Lower leg skin (tissue), 4 donors: Measurements from ENCODE around the gene BCAR1. TPM values are rescaled to one million over a fixed set of nuclear protein-coding genes. Genes with fewer than 3 reads are reported as not detected.

Experiments used
- DNase-seq, 2 donors: peaks; one replicate each; pipeline ENCODE4 v3.0.0-alpha.2; 2019; ENCODE audit warnings: low spot score in 2 of 2
- H3K4me3 ChIP-seq: fragments of 200-600 bp; sonication (generic); 2 replicates; pipeline ENCODE4 v1.5.1; 2017; ENCODE audit warnings: mild to moderate bottlenecking, low read depth; ENCODE audit not compliant: poor library complexity, severe bottlenecking
- POLR2A ChIP-seq, 2 donors: fragments of 450-650 bp; IDR thresholded peaks; one replicate each; pipeline ENCODE4 v1.6.1; 2016 to 2017; ENCODE audit warnings: antibody characterized with exemption in 2 of 2, mild to moderate bottlenecking in 1 of 2, moderate library complexity in 1 of 2
- WGBS, 2 donors: methylation state at CpG; one replicate each; pipeline ENCODE4 v1.1.5; 2018; 5-methylcytosine and 5-hydroxymethylcytosine counted together
- intact Hi-C: fragments of 100-400 bp; cut with DNase I; formaldehyde crosslinking; loops from one replicate; pipeline ENCODE4 v1.15.0; 2023; ENCODE audit warnings: low total_unique reads
- total RNA-seq, 4 donors: library from RNA; depleted of rRNA; stranded (reverse); fragments of >200 nt; gene quantifications; one replicate each; pipeline ENCODE4 v1.1.0, GENCODE V29; 2016
- TF ChIP-seq, protein P1 (sequence below), 3 donors: fragments of 450-650 bp; IDR thresholded peaks; one replicate each; pipeline ENCODE4 v1.5.1; 2016; ENCODE audit warnings: antibody characterized with exemption in 3 of 3, mild to moderate bottlenecking in 3 of 3, moderate library complexity in 2 of 3

Gene BCAR1
- total RNA-seq, 4 donors from 2014 or later, result 16.4 to 38.1 (median 28.8) TPM

DNA sequence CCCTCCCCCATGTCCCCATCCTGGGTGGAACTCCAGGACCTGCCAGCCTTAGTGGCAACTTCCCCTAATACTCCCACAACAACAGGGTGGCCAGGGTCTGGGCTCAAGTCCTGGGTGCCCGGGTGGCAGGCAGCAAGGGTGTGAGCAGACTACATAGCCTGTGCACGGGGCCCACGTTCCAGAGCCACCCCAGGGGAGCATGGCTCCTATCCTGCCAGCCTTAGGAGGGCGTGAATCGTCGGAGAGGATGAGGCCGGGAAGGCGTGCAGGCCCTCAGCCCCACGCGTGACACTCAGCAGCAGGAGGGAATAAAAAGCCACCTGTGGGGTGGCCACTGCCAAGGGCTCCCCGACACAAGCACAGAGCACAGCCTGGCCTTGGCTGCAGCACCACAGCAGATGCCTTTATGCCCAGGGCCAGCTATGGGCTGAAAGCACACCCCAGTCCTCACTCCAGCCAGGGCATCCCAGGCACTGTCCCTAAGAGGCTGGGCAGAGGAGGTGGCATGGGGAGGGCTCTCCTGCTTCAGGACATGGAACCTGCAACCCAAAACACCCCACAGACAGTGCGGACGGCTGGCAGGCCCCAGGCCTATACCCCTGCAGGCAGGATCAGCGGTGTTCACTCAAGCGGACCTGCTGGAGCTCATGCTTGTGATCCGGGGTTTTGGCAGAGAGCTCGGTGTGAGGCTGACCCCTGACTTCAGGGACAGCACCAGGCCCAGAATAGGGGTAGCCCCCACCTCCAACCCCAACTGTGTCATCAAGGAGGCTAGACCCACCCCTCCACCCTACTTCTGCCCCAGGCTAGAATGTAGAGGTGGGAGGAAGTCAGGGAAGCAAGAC is 2.7 kb downstream of the BCAR1 start:
- WGBS, 2 donors, result 55 to 60% methylated on average over 13 to 15 of the region's 17 CpGs
- intact Hi-C loops, result no loop called here
- no peak for TF ChIP-seq POLR2A (IDR thresholded peaks at IDR 0.05)
- TF ChIP-seq, protein P1, sequence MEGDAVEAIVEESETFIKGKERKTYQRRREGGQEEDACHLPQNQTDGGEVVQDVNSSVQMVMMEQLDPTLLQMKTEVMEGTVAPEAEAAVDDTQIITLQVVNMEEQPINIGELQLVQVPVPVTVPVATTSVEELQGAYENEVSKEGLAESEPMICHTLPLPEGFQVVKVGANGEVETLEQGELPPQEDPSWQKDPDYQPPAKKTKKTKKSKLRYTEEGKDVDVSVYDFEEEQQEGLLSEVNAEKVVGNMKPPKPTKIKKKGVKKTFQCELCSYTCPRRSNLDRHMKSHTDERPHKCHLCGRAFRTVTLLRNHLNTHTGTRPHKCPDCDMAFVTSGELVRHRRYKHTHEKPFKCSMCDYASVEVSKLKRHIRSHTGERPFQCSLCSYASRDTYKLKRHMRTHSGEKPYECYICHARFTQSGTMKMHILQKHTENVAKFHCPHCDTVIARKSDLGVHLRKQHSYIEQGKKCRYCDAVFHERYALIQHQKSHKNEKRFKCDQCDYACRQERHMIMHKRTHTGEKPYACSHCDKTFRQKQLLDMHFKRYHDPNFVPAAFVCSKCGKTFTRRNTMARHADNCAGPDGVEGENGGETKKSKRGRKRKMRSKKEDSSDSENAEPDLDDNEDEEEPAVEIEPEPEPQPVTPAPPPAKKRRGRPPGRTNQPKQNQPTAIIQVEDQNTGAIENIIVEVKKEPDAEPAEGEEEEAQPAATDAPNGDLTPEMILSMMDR (IDR thresholded peaks at IDR 0.05), result no peak
- DNase-seq, result no peak
- H3K4me3 ChIP-seq, result no peak overlapping the region

DNA sequence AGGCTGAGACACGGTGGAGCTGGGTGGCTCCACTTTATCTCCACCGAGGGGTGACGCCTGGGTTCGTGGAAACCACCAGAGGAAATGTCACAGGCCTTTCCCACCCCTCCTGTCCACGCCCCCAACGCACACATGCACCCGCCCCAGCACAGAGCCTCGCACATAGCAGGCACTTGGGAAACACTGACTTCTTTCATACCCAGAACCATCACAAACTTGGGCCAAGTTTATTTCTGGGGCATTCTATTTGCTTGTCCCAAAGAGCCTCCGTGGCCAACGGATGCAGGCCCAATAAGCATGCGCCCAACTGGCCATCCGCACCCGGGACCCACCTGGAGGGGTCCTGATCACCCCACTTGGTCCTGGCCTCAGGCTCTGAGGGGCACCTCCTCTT is 3.3 kb downstream of the BCAR1 start:
- 56 to 59% methylated on average over 13 of the region's 13 CpGs for WGBS, 2 donors
- TF ChIP-seq, protein P1 (IDR thresholded peaks at IDR 0.05), result no peak
- TF ChIP-seq POLR2A (IDR thresholded peaks at IDR 0.05), result no peak
- H3K4me3 ChIP-seq, result no peak overlapping the region
- intact Hi-C loops, result no loop called here
- DNase-seq, result no peak

DNA sequence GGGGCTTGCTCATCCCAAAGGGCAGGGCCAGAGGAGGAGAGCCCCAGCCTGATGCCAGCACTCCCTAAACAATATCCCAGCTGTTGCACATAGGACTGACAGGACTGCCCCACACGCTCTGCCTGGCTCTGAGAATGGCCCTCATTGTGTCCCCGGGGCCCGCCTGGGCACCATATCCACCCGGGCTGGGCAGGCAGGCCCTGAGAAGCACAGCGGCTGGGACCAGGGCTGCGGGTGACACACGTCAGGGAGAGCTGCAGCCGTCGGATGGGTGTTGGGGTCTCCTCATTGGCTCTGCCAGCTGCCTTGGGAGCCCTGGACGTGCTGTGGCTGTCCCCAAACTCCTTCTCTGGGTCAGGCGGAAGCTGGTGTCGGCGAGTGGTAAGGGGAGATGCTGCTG is 4.2 kb downstream of the BCAR1 start:
- TF ChIP-seq POLR2A (IDR thresholded peaks at IDR 0.05), result no peak
- TF ChIP-seq, protein P1 (IDR thresholded peaks at IDR 0.05), result no peak
- H3K4me3 ChIP-seq, result no peak overlapping the region
- 81% methylated on average over 13 of the region's 13 CpGs for WGBS, 2 donors
- intact Hi-C loops, result no loop called here
- DNase-seq, result no peak

DNA sequence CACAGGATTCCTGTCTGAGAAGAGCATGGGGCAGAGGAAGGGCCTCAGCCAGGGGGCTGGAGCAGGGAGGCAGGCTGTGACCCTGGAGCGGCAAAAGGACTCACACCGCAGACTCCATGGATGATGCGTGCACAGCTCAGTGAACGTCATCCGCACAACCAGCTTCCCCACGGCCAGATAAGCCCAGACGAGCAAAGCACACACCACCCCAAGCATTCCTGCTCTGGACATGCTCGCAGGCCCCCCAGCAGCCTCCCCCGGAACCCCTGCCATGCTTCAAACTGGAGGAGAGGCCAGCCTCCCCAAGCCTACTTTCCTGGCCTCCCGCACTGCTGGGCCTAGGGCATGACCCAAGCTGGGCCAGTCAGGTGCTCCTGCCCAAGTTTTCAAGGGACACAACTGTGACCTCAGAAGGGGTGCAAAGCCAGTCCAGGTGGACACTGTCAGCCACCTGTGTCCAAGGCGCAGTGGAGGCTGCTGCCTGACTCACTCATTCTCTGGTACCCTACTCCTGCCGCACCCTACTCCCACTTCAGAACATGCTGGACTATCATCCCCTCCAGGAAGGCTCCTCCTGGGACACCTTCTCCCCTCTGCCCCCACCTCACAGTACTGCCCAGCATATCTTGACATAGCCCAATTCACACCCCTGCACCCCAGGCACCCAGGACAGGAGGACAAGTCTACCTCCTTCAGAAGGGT is 4.8 kb downstream of the BCAR1 start:
- WGBS, 2 donors, result 89 to 94% methylated on average over 10 to 12 of the region's 12 CpGs
- H3K4me3 ChIP-seq, result no peak overlapping the region
- DNase-seq, result no peak
- TF ChIP-seq POLR2A (IDR thresholded peaks at IDR 0.05), result no peak
- TF ChIP-seq, protein P1 (IDR thresholded peaks at IDR 0.05), result no peak
- intact Hi-C loops, result no loop called here

DNA sequence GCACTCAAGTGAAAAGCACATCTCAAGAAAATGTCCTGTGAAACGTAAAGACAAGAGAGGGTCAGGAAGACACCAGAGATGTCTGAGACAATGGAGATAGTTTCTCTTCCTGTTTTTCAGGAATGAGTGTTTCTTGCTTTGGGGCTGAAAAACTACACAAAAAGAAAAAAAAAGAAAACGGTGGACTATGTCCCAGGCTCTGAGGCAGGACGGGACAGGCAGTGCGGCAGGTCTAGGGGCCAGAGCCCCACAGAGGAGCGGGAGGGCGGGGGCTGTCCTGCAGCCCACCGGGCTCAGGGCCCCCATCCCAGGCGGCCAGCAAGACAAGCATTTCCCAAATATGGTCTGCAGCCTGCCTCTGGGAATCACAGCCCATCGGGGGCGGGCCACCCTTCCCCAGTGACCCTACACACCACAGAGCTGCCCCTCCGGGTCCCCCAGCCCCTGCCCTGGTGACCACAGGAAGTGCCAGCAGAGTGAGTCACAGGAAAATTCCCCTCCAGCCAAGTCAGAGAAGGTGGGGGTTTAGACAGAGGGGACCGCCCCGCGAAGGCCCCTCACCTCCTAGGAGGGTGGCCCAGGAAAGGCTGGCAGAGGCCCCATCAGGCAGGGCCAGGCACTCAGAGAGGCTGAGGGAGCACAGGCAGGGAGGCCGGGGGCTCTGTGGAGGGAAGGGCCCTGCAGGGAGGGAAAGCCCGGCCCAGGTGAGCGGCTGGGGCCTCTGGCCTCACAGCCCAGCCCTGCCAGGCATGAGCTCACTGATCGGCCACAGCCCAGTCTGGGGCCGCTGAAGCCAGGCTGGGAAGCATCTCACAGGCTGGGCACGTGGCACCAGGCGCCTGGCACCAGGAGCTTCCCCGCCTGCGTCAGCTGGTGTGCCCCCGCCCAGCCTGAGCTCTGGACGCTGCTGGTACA is 6.3 kb downstream of the BCAR1 start:
- intact Hi-C loops, result no loop called here
- WGBS, 2 donors, result 34 to 35% methylated on average over 20 to 25 of the region's 25 CpGs

More for the DNA sequence above, 6.3 kb downstream of the BCAR1 start:
- no peak overlapping the region for H3K4me3 ChIP-seq
- DNase-seq, result peak in 1 of 2 donors; percentile 58
- no peak for TF ChIP-seq POLR2A (IDR thresholded peaks at IDR 0.05)
- TF ChIP-seq, protein P1 (IDR thresholded peaks at IDR 0.05), result no peak
